ENCODE measurements around the gene OR5L2.
"Not testable (repeated sequence)": the region's sequence is repeated elsewhere in the genome, so short reads cannot be mapped to it uniquely, and the experiment has no call there.

The OR5L2 gene

GRCh38 chr11:55826919-55827318 is at the start of gene OR5L2:
Gene OR5L2, plus strand, starts transcription at chr11:55827219. Its CDS starts 0 bp downstream, at chr11:55827219.
- no peak for DNase-seq (ENCODE audit: low read depth, low spot score)

GRCh38 chr11:55791606-55792005 is 35.4 kb upstream of the OR5L2 start:
- DNase-seq (ENCODE audit: low read depth, low spot score), result no peak

GRCh38 chr11:55793321-55793720 is 33.7 kb upstream of the OR5L2 start:
- no peak for DNase-seq (ENCODE audit: low read depth, low spot score)

- DNase-seq (ENCODE audit: low read depth, low spot score), result no peak
Observed at GRCh38 chr11:55795256-55795655, 31.8 kb upstream of the OR5L2 start, which contains the start of gene OR5D14. Gene OR5D14, plus strand, starts transcription at chr11:55795556. Its CDS starts 0 bp downstream, at chr11:55795556.

GRCh38 chr11:55806248-55806647 is 20.8 kb upstream of the OR5L2 start:
- DNase-seq (ENCODE audit: low read depth, low spot score), result no peak

- no peak for DNase-seq (ENCODE audit: low read depth, low spot score)
Observed at GRCh38 chr11:55811067-55811466, 16.0 kb upstream of the OR5L2 start, which contains the start of gene OR5L1. Gene OR5L1, plus strand, starts transcription at chr11:55811367. Its CDS starts 100 bp downstream, at chr11:55811467.

- no peak for DNase-seq (ENCODE audit: low read depth, low spot score)
Observed at GRCh38 chr11:55819330-55819729, 7.7 kb upstream of the OR5L2 start, which contains the start of gene OR5D18. Gene OR5D18, plus strand, starts transcription at chr11:55819630. Its CDS starts 0 bp downstream, at chr11:55819630.

GRCh38 chr11:55838452-55838851 is 11.4 kb downstream of the OR5L2 start, which contains the start of gene OR5D16:
Gene OR5D16, plus strand, starts transcription at chr11:55838752. Its CDS starts 0 bp downstream, at chr11:55838752.
- no peak for DNase-seq (ENCODE audit: low read depth, low spot score)

GRCh38 chr11:55847453-55847852 is 20.4 kb downstream of the OR5L2 start:
- no peak for DNase-seq (ENCODE audit: low read depth, low spot score)

- DNase-seq (ENCODE audit: low read depth, low spot score), result no peak
Observed at GRCh38 chr11:55849037-55849436, 22.0 kb downstream of the OR5L2 start.

- no peak for DNase-seq (ENCODE audit: low read depth, low spot score)
Observed at GRCh38 chr11:55852141-55852540, 25.1 kb downstream of the OR5L2 start.

- no peak for DNase-seq (ENCODE audit: low read depth, low spot score)
Observed at GRCh38 chr11:55854704-55855103, 27.7 kb downstream of the OR5L2 start.

GRCh38 chr11:55867354-55867753 is 40.3 kb downstream of the OR5L2 start:
- not testable (repeated sequence) for DNase-seq (ENCODE audit: low read depth, low spot score)

GRCh38 chr11:55872731-55873130 is 45.7 kb downstream of the OR5L2 start:
- DNase-seq (ENCODE audit: low read depth, low spot score), result not testable (repeated sequence)

- DNase-seq (ENCODE audit: low read depth, low spot score), result not testable (repeated sequence)
Observed at GRCh38 chr11:55873146-55873545, 46.1 kb downstream of the OR5L2 start.

Data from brain pericyte (primary cell).